A673 (cell line): ENCODE data around the gene WFDC1.

Experiments used
- EZH2 ChIP-seq: fragments of 200-600 bp; sonication (generic); IDR thresholded peaks from 2 replicates; pipeline ENCODE4 v1.6.1; 2017; ENCODE audit warnings: borderline replicate concordance, low read depth, mild to moderate bottlenecking, mixed read lengths, antibody characterized with exemption, low read length; ENCODE audit not compliant: poor library complexity, severe bottlenecking
- TF ChIP-seq, protein P1 (sequence below): fragments of 300-800, 200-600 bp; sonication (generic); conservative IDR thresholded peaks from 2 replicates; pipeline ENCODE4 v1.5.1; 2017; ENCODE audit warnings: low read depth, mild to moderate bottlenecking, antibody characterized with exemption, low read length, moderate library complexity, mixed read lengths

GRCh38 chr16:84349862-84350684 lies 55.4 kb downstream of the WFDC1 start:
- TF ChIP-seq, protein P1, sequence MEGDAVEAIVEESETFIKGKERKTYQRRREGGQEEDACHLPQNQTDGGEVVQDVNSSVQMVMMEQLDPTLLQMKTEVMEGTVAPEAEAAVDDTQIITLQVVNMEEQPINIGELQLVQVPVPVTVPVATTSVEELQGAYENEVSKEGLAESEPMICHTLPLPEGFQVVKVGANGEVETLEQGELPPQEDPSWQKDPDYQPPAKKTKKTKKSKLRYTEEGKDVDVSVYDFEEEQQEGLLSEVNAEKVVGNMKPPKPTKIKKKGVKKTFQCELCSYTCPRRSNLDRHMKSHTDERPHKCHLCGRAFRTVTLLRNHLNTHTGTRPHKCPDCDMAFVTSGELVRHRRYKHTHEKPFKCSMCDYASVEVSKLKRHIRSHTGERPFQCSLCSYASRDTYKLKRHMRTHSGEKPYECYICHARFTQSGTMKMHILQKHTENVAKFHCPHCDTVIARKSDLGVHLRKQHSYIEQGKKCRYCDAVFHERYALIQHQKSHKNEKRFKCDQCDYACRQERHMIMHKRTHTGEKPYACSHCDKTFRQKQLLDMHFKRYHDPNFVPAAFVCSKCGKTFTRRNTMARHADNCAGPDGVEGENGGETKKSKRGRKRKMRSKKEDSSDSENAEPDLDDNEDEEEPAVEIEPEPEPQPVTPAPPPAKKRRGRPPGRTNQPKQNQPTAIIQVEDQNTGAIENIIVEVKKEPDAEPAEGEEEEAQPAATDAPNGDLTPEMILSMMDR, result no peak
- TF ChIP-seq EZH2, result no peak
